ENCODE measurements around the gene WWOX. TPM values are rescaled to one million over a fixed set of nuclear protein-coding genes. Genes with fewer than 3 reads are reported as not detected.
A peak's percentile ranks its signal among the peaks of the same experiment; 100 is the strongest.

WWOX gene
- polyA plus RNA-seq, 6 donors from 2014 or later, result 9.1 to 17.0 (median 12.5) TPM

DNA sequence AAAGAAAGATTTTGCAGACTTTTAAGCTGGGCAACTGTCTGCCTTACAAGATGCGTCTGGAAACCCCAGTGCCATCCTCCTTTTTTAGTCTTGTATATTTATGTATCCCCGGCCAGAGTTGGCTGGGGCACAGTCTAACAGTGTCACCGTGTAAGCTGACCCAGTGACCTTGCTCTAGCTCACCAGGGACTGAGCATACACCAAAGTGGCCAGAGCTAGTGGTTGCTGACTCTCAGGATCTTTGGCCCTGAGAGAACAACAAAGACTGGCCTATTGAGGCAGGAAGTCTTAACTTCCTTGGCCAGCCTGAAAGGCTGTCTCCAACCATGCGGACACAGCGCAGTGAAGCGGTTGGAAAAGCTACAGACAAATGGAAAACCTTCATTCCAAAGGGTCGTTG lies 745.2 kb downstream of the WWOX start:
- H3K36me3 Mint-ChIP-seq, result peaks cover 7 to 8% of the 10 kb centered on the region in 2 donors
- DNase-seq (no peak), ATAC-seq (ENCODE audit: low read depth in 2 of 2) (no peak)
- H3K27ac Mint-ChIP-seq, result no peak overlapping the region
- peaks cover 18 to 21% (median 18%) of the 10 kb centered on the region in 3 donors for H3K4me1 Mint-ChIP-seq
- no peak overlapping the region for H3K4me3 Mint-ChIP-seq
- no peaks in the 10 kb centered on the region for H3K9me3 Mint-ChIP-seq
- H3K27me3 Mint-ChIP-seq, result no peaks in the 10 kb centered on the region

GRCh38 chr16:78851266-78851665 lies 751.8 kb downstream of the WWOX start:
- Mint-ChIP-seq H3K27me3 (no peaks in the 10 kb centered on the region), H3K4me1 (peaks cover 0 to 2% (median 0%) of the 10 kb centered on the region in 3 donors), H3K4me3 (no peak overlapping the region), H3K9me3 (no peaks in the 10 kb centered on the region), H3K36me3 (peaks cover 0 to 9% of the 10 kb centered on the region in 2 donors), H3K27ac (no peak overlapping the region)
- no peak for DNase-seq
- ATAC-seq (ENCODE audit: low read depth in 2 of 2), result no peak

- no peak for ATAC-seq (ENCODE audit: low read depth in 2 of 2)
- DNase-seq, result no peak
- Mint-ChIP-seq H3K27me3 (no peaks in the 10 kb centered on the region), H3K4me3 (no peak overlapping the region), H3K27ac (peak overlapping the region in 1 of 6 donors; percentile 22), H3K4me1 (peaks cover 0 to 2% (median 0%) of the 10 kb centered on the region in 3 donors), H3K9me3 (no peaks in the 10 kb centered on the region), H3K36me3 (peaks cover 0 to 9% of the 10 kb centered on the region in 2 donors)
Measured at GRCh38 chr16:78852081-78852635, 752.7 kb downstream of the WWOX start.

DNA sequence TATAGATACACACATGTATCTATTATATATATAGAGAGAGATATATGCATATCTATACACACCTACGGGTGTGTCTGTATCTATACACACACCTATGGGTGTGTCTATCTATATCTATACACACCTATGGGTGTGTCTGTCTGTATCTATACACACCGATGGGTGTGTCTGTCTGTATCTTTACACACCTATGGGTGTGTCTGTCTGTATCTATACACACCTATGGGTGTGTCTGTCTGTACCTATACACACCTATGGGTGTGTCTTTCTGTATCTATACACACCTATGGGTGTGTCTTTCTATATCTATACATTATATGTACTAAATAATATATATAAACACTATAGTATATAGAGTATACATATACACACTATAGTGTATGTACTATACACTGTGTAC lies 762.6 kb downstream of the WWOX start:
- Mint-ChIP-seq H3K27ac (peak overlapping the region in 1 of 6 donors; percentile 12), H3K4me1 (no peaks in the 10 kb centered on the region), H3K36me3 (peaks cover 0 to 8% of the 10 kb centered on the region in 2 donors), H3K4me3 (no peak overlapping the region), H3K27me3 (no peaks in the 10 kb centered on the region), H3K9me3 (peaks cover 0 to 2% (median 0%) of the 10 kb centered on the region in 7 donors)
- DNase-seq (no peak), ATAC-seq (ENCODE audit: low read depth in 2 of 2) (no peak)

- peaks cover 0 to 14% of the 10 kb centered on the region in 2 donors for H3K36me3 Mint-ChIP-seq
- H3K4me1 Mint-ChIP-seq, result no peaks in the 10 kb centered on the region
- no peaks in the 10 kb centered on the region for H3K27me3 Mint-ChIP-seq
- ATAC-seq (ENCODE audit: low read depth in 2 of 2) (no peak), DNase-seq (no peak)
- no peak overlapping the region for H3K4me3 Mint-ChIP-seq
- peaks cover 0 to 2% (median 0%) of the 10 kb centered on the region in 7 donors for H3K9me3 Mint-ChIP-seq
- no peak overlapping the region for H3K27ac Mint-ChIP-seq
Measured at GRCh38 chr16:78866521-78866920, 767.1 kb downstream of the WWOX start.

- no peaks in the 10 kb centered on the region for H3K27me3 Mint-ChIP-seq
- H3K4me3 Mint-ChIP-seq, result no peak overlapping the region
- no peak for ATAC-seq (ENCODE audit: low read depth in 2 of 2)
- peaks cover 0 to 2% (median 0%) of the 10 kb centered on the region in 7 donors for H3K9me3 Mint-ChIP-seq
- peaks cover 0 to 6% of the 10 kb centered on the region in 2 donors for H3K36me3 Mint-ChIP-seq
- no peak for DNase-seq
- H3K27ac Mint-ChIP-seq, result no peak overlapping the region
- H3K4me1 Mint-ChIP-seq, result no peaks in the 10 kb centered on the region
Measured at GRCh38 chr16:78869492-78869891, 770.0 kb downstream of the WWOX start.

GRCh38 chr16:78871241-78871640 lies 771.8 kb downstream of the WWOX start:
- Mint-ChIP-seq H3K27me3 (no peaks in the 10 kb centered on the region), H3K4me1 (no peaks in the 10 kb centered on the region), H3K27ac (no peak overlapping the region), H3K4me3 (no peak overlapping the region), H3K9me3 (peaks cover 0 to 2% (median 0%) of the 10 kb centered on the region in 7 donors), H3K36me3 (peaks cover 0 to 6% of the 10 kb centered on the region in 2 donors)
- no peak for ATAC-seq (ENCODE audit: low read depth in 2 of 2)
- DNase-seq, result no peak

GRCh38 chr16:78876671-78877070 lies 777.2 kb downstream of the WWOX start:
- H3K27me3 Mint-ChIP-seq, result no peaks in the 10 kb centered on the region
- DNase-seq, result no peak

DNA sequence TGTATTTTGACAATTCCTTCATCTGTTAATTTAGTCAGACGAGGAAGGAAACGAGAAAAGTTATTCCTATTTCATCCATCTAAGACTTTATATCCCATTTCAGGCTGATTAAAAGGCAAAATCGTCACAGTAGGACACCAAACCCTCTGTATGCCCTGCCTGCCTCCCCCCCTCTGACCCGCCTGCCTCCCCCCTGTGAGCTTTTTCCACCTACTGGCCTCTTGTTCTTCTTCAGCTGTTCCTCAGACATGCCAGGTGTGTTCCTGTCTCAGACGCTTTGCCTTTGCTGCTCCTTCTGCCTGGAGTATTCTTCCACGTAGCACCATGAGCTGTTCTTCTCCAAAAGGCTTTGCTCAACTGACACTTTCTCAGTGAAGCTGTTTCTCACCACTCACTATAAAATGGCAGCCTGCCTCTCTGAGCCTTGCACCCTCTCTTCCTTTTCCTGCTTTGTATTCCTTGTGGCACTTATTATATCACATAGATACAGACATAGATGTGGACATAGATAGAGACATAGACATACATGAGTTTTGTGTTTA lies 777.7 kb downstream of the WWOX start:
- Mint-ChIP-seq H3K27ac (no peak overlapping the region), H3K36me3 (peaks cover 0 to 5% of the 10 kb centered on the region in 2 donors), H3K4me3 (no peak overlapping the region), H3K9me3 (no peaks in the 10 kb centered on the region), H3K27me3 (no peaks in the 10 kb centered on the region), H3K4me1 (peaks cover 0 to 4% (median 0%) of the 10 kb centered on the region in 3 donors)
- DNase-seq (no peak), ATAC-seq (ENCODE audit: low read depth in 2 of 2) (no peak)

More at GRCh38 chr16:78876671-78877070, 777.2 kb downstream of the WWOX start:
- ATAC-seq (ENCODE audit: low read depth in 2 of 2), result no peak
- H3K36me3 Mint-ChIP-seq, result peaks cover 0 to 5% of the 10 kb centered on the region in 2 donors
- H3K27ac Mint-ChIP-seq, result no peak overlapping the region
- H3K9me3 Mint-ChIP-seq, result no peaks in the 10 kb centered on the region
- peaks cover 0 to 4% (median 0%) of the 10 kb centered on the region in 3 donors for H3K4me1 Mint-ChIP-seq
- no peak overlapping the region for H3K4me3 Mint-ChIP-seq

DNA sequence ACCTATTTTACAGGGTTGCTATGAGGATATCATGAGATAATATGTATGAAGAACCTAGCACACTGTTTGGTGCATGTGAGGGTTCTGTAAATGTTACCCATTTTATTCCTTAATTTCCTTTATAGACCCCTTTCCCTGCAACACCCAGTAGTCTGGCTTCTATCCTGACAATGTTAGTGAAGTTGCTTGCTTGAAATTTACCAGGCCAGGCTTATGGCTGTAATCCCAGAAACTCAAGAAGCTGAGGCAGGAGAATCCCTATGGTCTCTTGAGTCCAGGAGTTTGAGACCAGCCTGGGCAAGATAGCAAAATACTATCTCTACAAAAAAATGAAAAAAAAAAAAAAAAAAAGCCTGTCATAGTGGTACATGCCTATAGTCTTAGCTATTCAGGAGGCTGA lies 779.1 kb downstream of the WWOX start:
- ATAC-seq (ENCODE audit: low read depth in 2 of 2) (no peak), DNase-seq (no peak)
- Mint-ChIP-seq H3K4me3 (no peak overlapping the region), H3K4me1 (peaks cover 0 to 4% (median 2%) of the 10 kb centered on the region in 3 donors), H3K9me3 (no peaks in the 10 kb centered on the region), H3K27me3 (no peaks in the 10 kb centered on the region), H3K36me3 (peaks cover 0 to 5% of the 10 kb centered on the region in 2 donors), H3K27ac (peak overlapping the region in 1 of 6 donors; percentile 37)

GRCh38 chr16:78879011-78879410 lies 779.6 kb downstream of the WWOX start:
- H3K36me3 Mint-ChIP-seq, result peaks cover 0 to 5% of the 10 kb centered on the region in 2 donors
- DNase-seq, result no peak
- H3K27me3 Mint-ChIP-seq, result no peaks in the 10 kb centered on the region
- ATAC-seq (ENCODE audit: low read depth in 2 of 2), result no peak
- no peaks in the 10 kb centered on the region for H3K9me3 Mint-ChIP-seq
- no peak overlapping the region for H3K4me3 Mint-ChIP-seq
- H3K27ac Mint-ChIP-seq, result no peak overlapping the region
- H3K4me1 Mint-ChIP-seq, result peaks cover 0 to 4% (median 2%) of the 10 kb centered on the region in 3 donors

GRCh38 chr16:78882150-78882549 lies 782.7 kb downstream of the WWOX start:
- Mint-ChIP-seq H3K36me3 (peaks cover 0 to 4% of the 10 kb centered on the region in 2 donors), H3K9me3 (no peaks in the 10 kb centered on the region), H3K4me3 (no peak overlapping the region), H3K27ac (no peak overlapping the region), H3K4me1 (peaks cover 0 to 4% (median 2%) of the 10 kb centered on the region in 3 donors), H3K27me3 (no peaks in the 10 kb centered on the region)
- DNase-seq (no peak), ATAC-seq (ENCODE audit: low read depth in 2 of 2) (no peak)

DNA sequence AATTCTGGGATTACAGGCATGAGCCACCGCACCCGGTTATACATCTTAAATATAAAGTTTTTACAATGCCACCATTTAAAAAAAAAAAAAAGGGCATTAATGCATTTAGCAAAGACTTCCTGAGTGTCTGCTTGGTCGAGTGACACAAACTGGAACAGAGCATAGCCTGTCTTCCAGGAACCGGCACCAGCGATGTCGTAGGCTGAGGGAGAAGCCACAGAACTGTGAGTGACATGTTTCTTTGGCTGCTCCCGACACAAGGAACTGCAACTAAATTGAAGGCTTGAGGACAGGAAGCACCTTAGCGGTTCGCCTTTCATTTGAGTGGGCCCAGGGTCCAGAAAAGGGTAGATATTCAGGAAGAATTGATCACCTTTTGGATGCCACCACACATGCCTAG lies 783.3 kb downstream of the WWOX start:
- H3K9me3 Mint-ChIP-seq, result no peaks in the 10 kb centered on the region
- ATAC-seq (ENCODE audit: low read depth in 2 of 2) (no peak), DNase-seq (no peak)
- peaks cover 0 to 2% (median 0%) of the 10 kb centered on the region in 3 donors for H3K4me1 Mint-ChIP-seq
- no peak overlapping the region for H3K27ac Mint-ChIP-seq
- no peaks in the 10 kb centered on the region for H3K27me3 Mint-ChIP-seq
- H3K4me3 Mint-ChIP-seq, result peak overlapping the region in 1 of 8 donors; percentile 49
- no peaks in the 10 kb centered on the region for H3K36me3 Mint-ChIP-seq

DNA sequence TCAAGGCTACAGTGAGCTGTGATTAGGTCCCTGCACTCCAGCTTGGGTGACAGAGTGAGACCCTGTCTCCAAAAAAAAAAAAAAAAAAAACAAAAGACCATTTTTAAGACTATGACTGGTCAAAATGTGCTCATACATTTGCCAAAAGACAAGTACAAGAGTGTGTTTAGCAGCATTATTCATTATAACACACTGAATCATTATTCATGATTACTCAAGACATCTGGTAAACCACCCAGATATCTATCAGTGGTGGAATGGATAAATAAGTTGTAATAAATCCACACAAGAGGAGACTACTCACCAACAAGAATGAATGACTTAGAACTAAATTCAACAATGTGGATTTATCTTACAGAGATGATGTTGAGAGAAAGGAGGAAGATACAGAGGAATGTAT lies 784.8 kb downstream of the WWOX start:
- no peaks in the 10 kb centered on the region for H3K9me3 Mint-ChIP-seq
- DNase-seq, result no peak
- H3K4me1 Mint-ChIP-seq, result peaks cover 0 to 5% (median 4%) of the 10 kb centered on the region in 3 donors
- no peaks in the 10 kb centered on the region for H3K27me3 Mint-ChIP-seq
- H3K36me3 Mint-ChIP-seq, result no peaks in the 10 kb centered on the region
- no peak overlapping the region for H3K4me3 Mint-ChIP-seq
- no peak for ATAC-seq (ENCODE audit: low read depth in 2 of 2)
- no peak overlapping the region for H3K27ac Mint-ChIP-seq

All from naive B cell (primary cell).